ENCODE data around the gene TARM1.
"Not testable (repeated sequence)": the region's sequence is repeated elsewhere in the genome, so short reads cannot be mapped to it uniquely, and the experiment has no call there.

The TARM1 gene

DNA sequence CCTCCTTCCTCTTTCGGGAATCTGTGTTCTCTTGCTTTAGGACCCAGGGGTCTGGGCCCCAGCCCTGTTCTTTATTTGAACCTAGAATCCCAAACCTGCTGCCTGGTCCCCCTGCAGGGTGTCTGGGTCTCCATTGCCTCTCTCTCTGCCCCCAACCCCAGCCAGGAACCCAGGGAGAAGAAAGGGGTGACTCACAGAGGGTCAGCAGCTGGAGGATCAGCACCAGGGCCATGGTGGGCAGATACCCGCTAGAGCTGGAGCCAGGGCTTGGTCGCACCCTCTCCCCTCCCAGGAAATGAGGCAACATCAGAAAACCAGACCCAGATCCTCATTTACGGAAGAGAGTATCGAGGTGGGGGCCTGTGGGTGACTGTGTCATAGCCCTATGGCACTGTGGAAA lies 19.4 kb upstream of the TARM1 start, which contains the start of gene OSCAR:
TSS of gene OSCAR (minus strand) at position 243 of the 400 bp plus-strand sequence. CDS start at position 232, 11 bp downstream.
- H3K4me3 ChIP-seq (ENCODE audit: low read depth, low read length) = no peak within 1 kb of the TSS
- no peak for DNase-seq (ENCODE audit: low read depth)
- TF ChIP-seq, protein P1, sequence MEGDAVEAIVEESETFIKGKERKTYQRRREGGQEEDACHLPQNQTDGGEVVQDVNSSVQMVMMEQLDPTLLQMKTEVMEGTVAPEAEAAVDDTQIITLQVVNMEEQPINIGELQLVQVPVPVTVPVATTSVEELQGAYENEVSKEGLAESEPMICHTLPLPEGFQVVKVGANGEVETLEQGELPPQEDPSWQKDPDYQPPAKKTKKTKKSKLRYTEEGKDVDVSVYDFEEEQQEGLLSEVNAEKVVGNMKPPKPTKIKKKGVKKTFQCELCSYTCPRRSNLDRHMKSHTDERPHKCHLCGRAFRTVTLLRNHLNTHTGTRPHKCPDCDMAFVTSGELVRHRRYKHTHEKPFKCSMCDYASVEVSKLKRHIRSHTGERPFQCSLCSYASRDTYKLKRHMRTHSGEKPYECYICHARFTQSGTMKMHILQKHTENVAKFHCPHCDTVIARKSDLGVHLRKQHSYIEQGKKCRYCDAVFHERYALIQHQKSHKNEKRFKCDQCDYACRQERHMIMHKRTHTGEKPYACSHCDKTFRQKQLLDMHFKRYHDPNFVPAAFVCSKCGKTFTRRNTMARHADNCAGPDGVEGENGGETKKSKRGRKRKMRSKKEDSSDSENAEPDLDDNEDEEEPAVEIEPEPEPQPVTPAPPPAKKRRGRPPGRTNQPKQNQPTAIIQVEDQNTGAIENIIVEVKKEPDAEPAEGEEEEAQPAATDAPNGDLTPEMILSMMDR (IDR thresholded peaks at IDR 0.05; ENCODE audit: low read depth, low read length, missing control alignments) = no peak

DNA sequence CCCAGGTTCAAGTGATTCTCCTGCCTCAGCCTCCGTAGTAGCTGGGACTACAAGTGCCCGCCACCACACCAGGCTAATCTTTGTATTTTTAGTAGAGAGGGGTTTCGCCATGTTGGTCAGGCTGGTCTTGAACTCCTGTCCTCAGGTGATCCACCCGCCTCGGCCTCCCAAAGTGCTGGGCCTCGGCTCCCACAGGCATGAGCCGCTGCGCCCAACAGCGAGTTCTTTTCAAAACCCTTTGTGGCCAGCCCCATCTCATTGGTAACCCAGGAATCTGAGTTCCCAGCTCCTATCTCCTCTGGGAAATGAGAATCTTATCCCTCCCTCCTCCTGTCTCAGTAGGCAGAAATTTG lies 18.7 kb upstream of the TARM1 start:
- not testable (repeated sequence) for H3K4me3 ChIP-seq (ENCODE audit: low read depth, low read length); DNase-seq (ENCODE audit: low read depth)

DNA sequence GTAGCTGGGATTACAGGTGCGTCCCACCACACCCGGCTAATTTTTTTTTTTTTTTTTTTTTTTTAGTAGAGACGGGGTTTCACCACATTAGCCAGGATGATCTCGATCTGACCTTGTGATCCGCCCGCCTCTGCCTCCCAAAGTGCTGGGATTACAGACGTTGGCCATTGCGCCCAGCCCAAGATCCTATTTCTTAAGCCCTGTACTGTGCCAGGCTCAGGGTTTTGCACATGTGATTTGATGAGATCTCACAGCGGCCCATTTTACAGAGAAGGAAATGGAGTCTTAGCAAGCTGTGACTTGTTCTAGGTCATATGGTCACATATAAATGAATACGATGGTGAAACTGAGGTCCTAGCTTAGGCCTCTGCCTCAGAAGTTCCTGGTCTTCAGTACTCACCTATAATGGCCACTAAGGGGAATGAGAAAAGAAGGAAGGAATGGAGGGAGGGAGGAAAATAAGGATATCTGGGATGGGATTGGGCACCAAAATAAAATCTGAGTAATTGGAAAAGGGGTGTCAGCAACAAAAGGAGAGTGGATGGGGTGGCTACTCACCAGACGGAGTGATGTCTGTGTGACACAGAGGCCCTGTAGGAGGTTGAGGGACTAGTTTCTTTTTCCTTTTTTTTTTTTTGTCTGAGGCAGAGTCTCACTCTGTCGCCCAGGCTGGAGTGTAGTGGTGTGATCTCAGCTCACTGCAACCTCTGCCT lies 18.2 kb upstream of the TARM1 start:
- no peak for DNase-seq (ENCODE audit: low read depth)
- H3K4me3 ChIP-seq (ENCODE audit: low read depth, low read length) = no peak overlapping the region
- TF ChIP-seq, protein P1 (IDR thresholded peaks at IDR 0.05; ENCODE audit: low read depth, low read length, missing control alignments) = no peak

DNA sequence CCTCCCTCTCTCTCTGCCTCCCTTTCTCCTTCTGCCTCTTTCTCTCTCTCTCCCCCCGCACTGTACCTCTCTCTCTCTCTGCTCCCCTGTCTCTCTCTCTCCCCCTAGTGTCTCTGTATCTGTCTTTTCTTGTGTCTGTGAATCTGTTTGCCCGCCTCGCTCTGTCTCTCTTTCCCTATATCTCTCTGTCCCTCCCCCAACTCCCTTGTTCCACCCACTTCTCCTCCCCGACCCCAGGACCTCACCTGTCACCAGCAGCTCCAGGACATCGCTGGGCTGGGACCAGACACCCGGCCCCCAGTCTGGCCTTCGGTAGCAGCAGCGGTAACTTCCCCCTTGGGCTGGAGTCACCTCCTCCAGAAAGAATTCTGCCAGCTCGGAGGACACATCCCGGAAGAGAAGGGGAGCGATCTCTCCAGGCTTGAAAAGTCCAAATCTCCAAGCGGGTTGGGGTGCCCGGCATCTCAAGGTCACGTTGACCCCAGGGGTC lies 15.5 kb upstream of the TARM1 start:
- H3K4me3 ChIP-seq (ENCODE audit: low read depth, low read length) = no peak overlapping the region
- DNase-seq (ENCODE audit: low read depth) = no peak
- TF ChIP-seq, protein P1 (IDR thresholded peaks at IDR 0.05; ENCODE audit: low read depth, low read length, missing control alignments) = peak; percentile 10

DNA sequence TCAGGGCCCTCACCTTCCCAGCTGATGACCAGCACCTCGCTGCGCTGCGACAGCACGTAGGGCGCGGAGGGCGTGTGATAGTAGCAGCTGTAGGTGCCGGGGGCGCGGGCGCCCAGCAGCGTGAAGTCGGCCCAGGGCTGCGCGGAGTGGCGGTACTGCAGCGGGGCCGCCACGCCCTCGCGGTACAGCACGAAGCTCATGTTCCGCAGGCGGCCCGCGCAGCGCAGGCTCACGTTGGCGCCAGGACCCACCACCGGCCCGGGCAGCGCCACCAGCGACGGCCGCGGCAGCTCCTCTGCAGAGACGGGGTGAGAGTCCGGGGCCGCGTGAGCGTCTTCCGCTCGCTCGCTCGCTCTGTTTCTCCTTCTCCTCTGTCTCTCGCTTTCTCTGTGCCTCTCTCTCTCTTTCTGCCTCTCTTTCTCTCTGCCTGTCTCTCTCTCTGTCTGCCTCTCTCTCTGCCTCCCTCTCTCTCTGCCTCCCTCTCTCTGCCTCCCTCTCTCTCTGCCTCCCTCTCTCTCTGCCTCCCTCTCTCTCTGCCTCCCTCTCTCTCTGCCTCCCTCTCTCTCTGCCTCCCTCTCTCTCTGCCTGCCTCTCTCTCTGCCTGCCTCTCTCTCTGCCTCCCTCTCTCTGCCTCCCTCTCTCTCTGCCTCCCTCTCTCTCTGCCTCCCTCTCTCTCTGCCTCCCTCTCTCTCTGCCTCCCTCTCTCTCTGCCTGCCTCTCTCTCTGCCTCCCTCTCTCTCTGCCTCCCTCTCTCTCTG lies 14.9 kb upstream of the TARM1 start:
- H3K4me3 ChIP-seq (ENCODE audit: low read depth, low read length); DNase-seq (ENCODE audit: low read depth): not testable (repeated sequence)

DNA sequence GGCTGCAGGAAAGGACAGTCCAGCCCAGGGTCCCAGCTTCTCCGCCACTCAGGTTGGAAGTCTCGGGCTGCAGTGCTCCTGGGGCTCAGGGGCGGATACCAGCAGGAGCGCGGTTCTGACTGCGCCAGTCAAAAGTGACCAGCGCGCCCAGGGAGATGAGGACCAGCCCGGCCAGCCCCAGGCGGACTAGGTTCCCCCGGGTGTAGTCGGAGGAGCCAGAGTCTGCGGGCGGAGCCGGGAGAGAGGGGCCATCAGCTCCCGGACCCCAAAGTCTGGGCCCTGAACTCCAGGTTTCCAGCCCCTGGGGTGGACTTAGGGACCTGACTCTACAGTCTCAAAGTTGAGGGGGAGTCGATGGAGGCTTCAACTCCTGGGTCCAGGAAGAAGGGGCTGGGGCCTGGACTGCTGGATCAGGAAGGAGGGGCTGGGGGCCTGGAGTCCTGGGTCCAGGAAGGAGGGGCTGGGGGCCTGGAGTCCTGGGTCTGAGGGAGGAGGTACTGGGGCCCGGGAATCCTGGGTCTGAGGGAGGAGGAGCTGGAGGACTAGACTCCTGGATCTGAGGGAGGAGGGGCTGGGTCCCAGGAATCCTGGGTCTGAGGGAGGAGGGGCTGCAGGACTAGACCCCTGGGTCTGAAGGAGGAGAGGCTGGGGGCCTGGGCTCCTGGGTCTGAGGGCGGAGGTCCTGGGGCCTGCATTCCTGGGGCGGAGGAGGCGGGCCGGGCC lies 14.1 kb upstream of the TARM1 start:
- TF ChIP-seq, protein P1 (IDR thresholded peaks at IDR 0.05; ENCODE audit: low read depth, low read length, missing control alignments) = no peak
- no peak for DNase-seq (ENCODE audit: low read depth)
- H3K4me3 ChIP-seq (ENCODE audit: low read depth, low read length) = no peak overlapping the region

DNA sequence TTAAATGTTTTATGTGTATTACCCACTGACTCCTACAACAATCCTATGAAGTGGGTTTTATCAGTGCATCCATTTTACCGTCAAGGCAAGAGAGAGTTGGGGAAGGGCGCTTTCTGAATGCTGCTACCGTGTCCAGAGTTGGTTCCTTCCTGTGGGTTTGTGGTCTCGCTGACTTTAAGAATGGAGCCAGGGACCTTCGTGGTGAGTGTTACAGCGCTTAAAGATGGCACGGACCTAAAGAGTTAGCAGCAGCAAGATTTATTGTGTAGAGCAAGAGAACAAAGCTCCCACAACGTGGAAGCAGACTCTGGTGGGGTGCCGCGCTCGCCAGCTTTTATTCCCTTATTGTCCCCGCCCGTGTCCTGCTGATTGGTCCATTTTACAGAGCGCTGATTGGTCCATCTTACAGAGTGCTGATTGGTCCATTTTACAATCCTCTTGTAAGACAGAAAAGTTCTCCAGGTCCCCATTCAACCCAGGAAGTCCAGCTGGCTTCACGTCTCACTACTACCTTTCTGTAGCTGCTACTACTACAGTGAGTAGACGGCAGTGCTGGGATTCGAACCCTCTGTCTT lies 13.3 kb upstream of the TARM1 start:
- no peak for DNase-seq (ENCODE audit: low read depth)
- H3K4me3 ChIP-seq (ENCODE audit: low read depth, low read length) = no peak overlapping the region
- TF ChIP-seq, protein P1 (IDR thresholded peaks at IDR 0.05; ENCODE audit: low read depth, low read length, missing control alignments) = no peak

All from GM12864 (cell line).